Fibroblast of villous mesenchyme (primary cell): Measurements from ENCODE around the gene ADPRH. TPM values are rescaled to one million over a fixed set of nuclear protein-coding genes. Genes with fewer than 3 reads are reported as not detected.
"Not testable (repeated sequence)": the region's sequence is repeated elsewhere in the genome, so short reads cannot be mapped to it uniquely, and the experiment has no call there.

Experiments
- DNase-seq: peaks from one replicate; pipeline ENCODE4 v3.0.0-alpha.2; 2010; ENCODE audit warnings: low read depth
- H3K4me3 ChIP-seq: 2 replicates; pipeline ENCODE4 v1.5.1; 2011; ENCODE audit warnings: low read depth, mild to moderate bottlenecking, low read length
- total RNA-seq: library from RNA; depleted of rRNA; stranded (reverse); fragments of >200 nt; gene quantifications from 2 replicates; pipeline ENCODE4 v1.2.3, GENCODE V29; 2012
- TF ChIP-seq, protein P1 (sequence below): IDR thresholded peaks from 2 replicates; pipeline ENCODE4 v1.5.1; 2012; ENCODE audit warnings: low read depth, mild to moderate bottlenecking, low read length; ENCODE audit not compliant: insufficient read depth

The ADPRH gene
- total RNA-seq, 1 donor = 3.0 TPM

DNA sequence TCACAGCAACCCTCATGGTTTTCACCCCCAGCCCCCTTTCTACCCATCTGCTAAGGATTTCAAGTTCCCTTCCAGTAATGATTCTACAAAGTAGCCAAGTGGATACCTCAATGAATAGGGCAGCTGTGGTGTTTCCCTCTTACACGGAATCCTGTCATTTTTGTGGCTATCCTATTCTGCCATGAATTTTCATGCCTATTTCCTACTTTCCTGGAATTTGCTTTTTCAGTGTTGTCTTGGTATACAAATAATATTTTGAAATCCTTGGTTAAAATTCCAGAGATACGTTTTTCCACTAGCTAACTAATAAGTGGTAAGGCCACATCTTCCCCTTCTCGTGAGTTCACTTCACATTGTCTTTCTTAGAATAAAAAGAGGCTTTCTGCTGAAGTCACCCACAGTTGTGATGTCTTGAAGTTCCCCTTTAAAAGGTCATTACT lies 7.5 kb downstream of the ADPRH start:
- TF ChIP-seq, protein P1, sequence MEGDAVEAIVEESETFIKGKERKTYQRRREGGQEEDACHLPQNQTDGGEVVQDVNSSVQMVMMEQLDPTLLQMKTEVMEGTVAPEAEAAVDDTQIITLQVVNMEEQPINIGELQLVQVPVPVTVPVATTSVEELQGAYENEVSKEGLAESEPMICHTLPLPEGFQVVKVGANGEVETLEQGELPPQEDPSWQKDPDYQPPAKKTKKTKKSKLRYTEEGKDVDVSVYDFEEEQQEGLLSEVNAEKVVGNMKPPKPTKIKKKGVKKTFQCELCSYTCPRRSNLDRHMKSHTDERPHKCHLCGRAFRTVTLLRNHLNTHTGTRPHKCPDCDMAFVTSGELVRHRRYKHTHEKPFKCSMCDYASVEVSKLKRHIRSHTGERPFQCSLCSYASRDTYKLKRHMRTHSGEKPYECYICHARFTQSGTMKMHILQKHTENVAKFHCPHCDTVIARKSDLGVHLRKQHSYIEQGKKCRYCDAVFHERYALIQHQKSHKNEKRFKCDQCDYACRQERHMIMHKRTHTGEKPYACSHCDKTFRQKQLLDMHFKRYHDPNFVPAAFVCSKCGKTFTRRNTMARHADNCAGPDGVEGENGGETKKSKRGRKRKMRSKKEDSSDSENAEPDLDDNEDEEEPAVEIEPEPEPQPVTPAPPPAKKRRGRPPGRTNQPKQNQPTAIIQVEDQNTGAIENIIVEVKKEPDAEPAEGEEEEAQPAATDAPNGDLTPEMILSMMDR = no peak
- no peak for DNase-seq
- H3K4me3 ChIP-seq = no peak overlapping the region

DNA sequence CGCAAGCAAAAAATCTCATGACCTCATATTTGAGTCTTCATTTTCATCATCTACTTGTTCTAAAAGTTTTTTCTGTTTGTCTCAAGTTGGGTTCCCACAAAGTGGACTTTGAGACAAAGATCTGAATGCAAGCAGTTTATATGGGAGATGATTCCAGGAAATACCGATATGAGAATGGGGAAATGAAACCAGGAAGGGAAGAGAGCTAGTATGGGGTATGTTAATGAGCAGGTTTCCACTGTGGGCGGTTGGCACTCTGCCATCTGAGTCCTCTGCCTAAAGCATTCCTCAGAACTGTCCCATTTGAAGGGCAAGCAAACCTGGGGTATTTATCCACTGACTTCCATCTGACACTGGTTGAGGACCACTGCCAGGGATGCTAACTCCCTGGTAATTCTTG lies 8.8 kb downstream of the ADPRH start:
- TF ChIP-seq, protein P1 = no peak
- H3K4me3 ChIP-seq = no peak overlapping the region
- DNase-seq = no peak

DNA sequence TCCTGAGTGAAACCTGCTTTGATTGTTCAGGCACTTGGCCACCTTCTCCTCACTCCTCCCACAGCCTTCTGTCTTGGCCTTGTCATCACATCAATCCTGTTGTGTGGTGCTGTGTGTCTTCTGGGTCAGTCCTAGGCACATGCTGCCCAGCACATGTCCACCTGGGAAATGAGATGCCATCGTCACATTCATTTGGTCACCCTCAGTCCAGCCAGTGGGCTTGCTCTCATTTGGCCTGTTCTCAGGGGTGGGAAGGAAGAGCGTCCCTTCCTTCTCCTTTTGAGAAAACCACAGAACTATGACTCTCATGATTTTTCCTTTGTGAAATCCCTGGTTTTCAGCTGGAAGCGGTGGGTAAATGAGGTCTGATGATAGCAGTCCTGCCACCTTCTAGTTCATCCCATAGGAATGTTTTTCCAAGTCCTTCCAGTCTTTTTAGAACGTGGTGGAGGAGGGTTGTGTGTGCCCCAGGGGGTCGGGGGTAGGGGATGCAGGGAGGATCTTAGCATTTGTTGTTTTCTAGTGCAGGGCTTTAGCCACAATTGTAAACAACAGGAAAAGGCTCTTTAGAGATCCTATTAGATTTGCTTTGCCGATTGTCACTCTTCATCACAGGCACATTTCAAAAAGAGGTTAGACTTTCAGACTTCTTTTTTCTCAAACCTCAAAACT lies 9.9 kb downstream of the ADPRH start:
- no peak overlapping the region for H3K4me3 ChIP-seq
- TF ChIP-seq, protein P1 = no peak
- no peak for DNase-seq

DNA sequence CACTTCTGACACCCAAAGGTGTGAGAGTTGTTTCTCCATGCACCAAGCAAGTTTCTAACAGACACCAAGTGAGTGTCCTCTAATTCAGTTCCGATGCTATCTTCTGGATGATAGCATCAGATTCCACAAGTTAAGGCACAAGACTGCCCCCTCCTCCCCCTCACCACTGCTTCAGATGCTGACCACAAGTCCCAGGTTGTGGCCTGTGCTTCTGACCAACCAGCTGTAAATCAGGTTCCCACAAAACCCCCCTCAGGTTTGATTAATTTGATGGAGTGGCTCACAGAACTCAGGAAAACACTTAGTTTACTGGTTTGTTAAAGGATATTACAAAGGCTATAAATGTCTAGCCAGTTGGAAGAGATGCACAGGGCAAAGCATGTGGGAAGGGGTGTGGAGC lies 11.4 kb downstream of the ADPRH start:
- TF ChIP-seq, protein P1 = no peak
- no peak overlapping the region for H3K4me3 ChIP-seq
- DNase-seq = no peak

DNA sequence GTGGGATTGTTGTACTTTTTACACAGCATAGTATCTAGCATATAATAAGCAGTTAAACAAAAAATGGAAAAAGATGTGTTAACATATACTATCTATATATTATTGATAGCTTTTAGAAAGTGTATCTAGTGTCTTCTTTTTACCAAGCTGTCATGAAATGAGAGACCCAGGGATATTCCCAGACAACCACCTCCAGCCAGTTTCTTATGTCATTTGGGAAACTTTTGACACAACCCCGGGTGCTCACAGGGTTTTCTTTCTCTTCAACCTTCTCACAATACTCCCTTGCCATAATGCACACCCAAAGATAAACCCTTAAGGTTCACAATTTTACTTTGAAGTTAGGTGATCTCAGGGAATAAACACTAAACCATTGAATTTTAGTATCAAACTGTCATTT lies 13.6 kb downstream of the ADPRH start:
- DNase-seq = no peak
- TF ChIP-seq, protein P1 = no peak

DNA sequence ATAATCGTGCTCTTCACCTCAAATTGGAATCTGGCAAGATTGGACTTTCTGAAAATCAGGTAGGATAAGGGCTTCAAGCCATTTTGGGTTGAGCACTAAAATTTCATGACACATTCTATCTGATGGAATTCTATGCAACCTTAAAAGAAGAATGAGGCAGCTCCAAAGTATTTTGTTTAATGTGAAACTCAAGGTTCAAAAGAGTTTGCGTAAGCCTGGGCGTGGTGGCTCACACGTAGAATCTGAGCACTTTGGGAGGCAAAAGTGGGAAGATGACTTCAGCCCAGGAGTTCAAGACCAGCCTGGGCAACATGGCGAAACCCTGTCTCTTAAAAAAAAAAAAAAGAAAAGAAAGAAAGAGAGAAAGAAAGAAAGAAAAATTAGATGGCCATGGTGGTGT lies 14.8 kb downstream of the ADPRH start:
- no peak for DNase-seq

More for the DNA sequence above, 13.6 kb downstream of the ADPRH start:
- H3K4me3 ChIP-seq = no peak overlapping the region

DNA sequence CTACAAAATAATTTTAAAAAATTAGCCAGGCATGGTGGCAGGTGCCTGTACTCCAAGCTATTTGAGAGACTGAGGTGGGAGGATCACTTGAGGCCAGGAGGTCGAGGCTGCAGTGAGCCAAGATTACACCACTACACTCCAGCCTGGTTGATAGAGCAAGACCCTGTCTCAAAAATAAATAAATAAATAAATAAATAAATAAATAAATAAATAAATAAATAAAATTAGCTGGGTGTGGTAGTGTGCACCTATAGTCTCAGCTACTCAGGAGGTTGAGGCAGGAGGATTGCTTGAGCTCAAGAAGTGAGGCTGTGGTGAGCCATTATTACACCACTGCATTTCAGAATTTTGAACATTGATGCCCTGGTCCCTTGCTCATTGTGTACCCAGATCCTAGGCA lies 15.6 kb downstream of the ADPRH start:
- H3K4me3 ChIP-seq, DNase-seq: not testable (repeated sequence)

More for the DNA sequence above, 14.8 kb downstream of the ADPRH start:
- H3K4me3 ChIP-seq = no peak overlapping the region
- TF ChIP-seq, protein P1 = no peak
